NCI-H2196 treated with DMSO at 0.1 percent for 48 hours (cell line): Measurements from ENCODE around the gene SLC9A3.

ENCODE experiments used
- DNase-seq: peaks from one replicate; lab custom pipeline; 2025; ENCODE audit not compliant: unreplicated experiment; lab: John Stamatoyannopoulos, UW

The SLC9A3 gene

GRCh38 chr5:432928-433791, 91.1 kb downstream of the SLC9A3 start:
- DNase-seq = no peak

GRCh38 chr5:432201-432927, 91.9 kb downstream of the SLC9A3 start:
- DNase-seq = no peak

- DNase-seq = no peak
These were observed 92.6 kb downstream of the SLC9A3 start for GRCh38 chr5:431711-432050.

GRCh38 chr5:431001-431710, 93.1 kb downstream of the SLC9A3 start:
- no peak for DNase-seq

- no peak for DNase-seq
These were observed 93.9 kb downstream of the SLC9A3 start for GRCh38 chr5:430214-430925.

- DNase-seq = no peak
These were observed 94.6 kb downstream of the SLC9A3 start for GRCh38 chr5:429453-430188.

- no peak for DNase-seq
These were observed 95.3 kb downstream of the SLC9A3 start for GRCh38 chr5:428754-429452.

GRCh38 chr5:428219-428618, 96.0 kb downstream of the SLC9A3 start:
- DNase-seq = no peak

- DNase-seq = no peak
These were observed 96.7 kb downstream of the SLC9A3 start for GRCh38 chr5:427415-428087.

GRCh38 chr5:426392-426976, 97.8 kb downstream of the SLC9A3 start:
- no peak for DNase-seq

GRCh38 chr5:425714-426113, 98.5 kb downstream of the SLC9A3 start:
- DNase-seq = no peak

GRCh38 chr5:424301-425110, 99.7 kb downstream of the SLC9A3 start:
- DNase-seq = no peak

GRCh38 chr5:423626-424261, 100.5 kb downstream of the SLC9A3 start:
- DNase-seq = no peak

GRCh38 chr5:423233-423565, 101.0 kb downstream of the SLC9A3 start:
- no peak for DNase-seq

- no peak for DNase-seq
These were observed 101.7 kb downstream of the SLC9A3 start for GRCh38 chr5:422323-423232.

GRCh38 chr5:421901-422300, 102.3 kb downstream of the SLC9A3 start:
- DNase-seq = no peak
